BLaER1 (cell line): Measurements from ENCODE around the gene PTPN3.

Experiments
- H3K27ac ChIP-seq: shearing (Covaris generic); formaldehyde crosslinking; 2 replicates; pipeline ENCODE4 v1.8.1; 2022
- H3K27me3 ChIP-seq: shearing (Covaris generic); formaldehyde crosslinking; 2 replicates; pipeline ENCODE4 v1.8.1; 2022
- H3K36me3 ChIP-seq: shearing (Covaris generic); formaldehyde crosslinking; 2 replicates; pipeline ENCODE4 v1.8.1; 2022
- H3K4me1 ChIP-seq: shearing (Covaris generic); formaldehyde crosslinking; 2 replicates; pipeline ENCODE4 v1.8.1; 2022
- H3K4me2 ChIP-seq: shearing (Covaris generic); formaldehyde crosslinking; 2 replicates; pipeline ENCODE4 v1.8.1; 2022
- H3K4me3 ChIP-seq: shearing (Covaris generic); formaldehyde crosslinking; 2 replicates; pipeline ENCODE4 v1.8.1; 2022
- H3K9ac ChIP-seq: shearing (Covaris generic); formaldehyde crosslinking; 2 replicates; pipeline ENCODE4 v1.8.1; 2022
- H3K9me3 ChIP-seq: shearing (Covaris generic); formaldehyde crosslinking; 2 replicates; pipeline ENCODE4 v1.8.1; 2022
- H4K20me1 ChIP-seq: shearing (Covaris generic); formaldehyde crosslinking; 2 replicates; pipeline ENCODE4 v1.8.1; 2022
- Cebpa-rat ChIP-seq: shearing (Covaris generic); IDR thresholded peaks from 2 replicates; pipeline ENCODE4 v1.8.1; 2022

PTPN3 gene

DNA sequence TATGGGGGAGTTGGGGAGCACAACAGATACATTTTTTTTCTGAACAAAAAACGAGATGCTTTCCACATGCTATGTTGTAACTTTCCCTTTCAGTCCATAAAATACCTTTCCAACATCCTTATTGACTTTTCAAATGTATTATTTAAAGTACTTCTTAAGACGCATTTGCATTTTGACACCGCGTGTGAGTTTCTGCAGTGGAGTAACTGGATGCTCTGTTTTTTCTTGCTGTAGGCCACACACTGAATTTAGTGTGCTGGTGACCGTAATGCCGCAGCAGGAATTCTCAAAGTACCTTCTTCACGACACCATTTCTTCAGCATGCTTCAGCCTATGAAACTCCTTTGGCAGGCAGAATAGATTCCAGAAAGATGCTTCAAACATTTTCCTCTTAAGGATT, 163.0 kb downstream of the PTPN3 start:
- TF ChIP-seq Cebpa-rat: no peak
- Histone ChIP-seq H3K9me3 (no peaks in the 10 kb centered on the region), H3K4me1 (peaks cover 4% of the 10 kb centered on the region), H3K4me2 (no peak overlapping the region), H3K9ac (no peak overlapping the region), H3K27me3 (no peaks in the 10 kb centered on the region), H3K27ac (no peak overlapping the region), H3K4me3 (no peak overlapping the region), H4K20me1 (no peaks in the 10 kb centered on the region), H3K36me3 (no peaks in the 10 kb centered on the region)

DNA sequence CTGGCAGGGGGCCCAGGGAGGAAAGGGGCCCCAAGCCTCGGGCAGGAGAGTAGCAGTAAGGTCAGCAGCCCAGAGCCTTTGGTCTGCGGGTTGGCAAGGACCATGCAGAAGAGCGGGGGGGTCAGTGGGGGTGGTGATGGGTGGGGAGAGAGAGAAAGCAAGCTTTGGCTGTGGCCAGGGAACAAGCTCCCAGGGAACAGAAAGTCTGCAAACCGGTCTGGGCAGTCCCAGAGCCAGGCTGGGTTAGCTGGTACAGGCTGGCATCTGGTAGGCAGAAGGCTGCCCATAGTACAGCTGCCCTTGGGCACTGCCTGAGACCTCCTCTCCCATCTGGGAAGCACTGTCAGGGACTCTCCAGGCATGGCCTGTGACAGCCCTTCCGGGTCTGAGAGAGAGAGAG, 166.8 kb downstream of the PTPN3 start:
- Histone ChIP-seq H4K20me1 (no peaks in the 10 kb centered on the region), H3K4me3 (no peak overlapping the region), H3K9me3 (no peaks in the 10 kb centered on the region), H3K4me1 (peaks cover 17% of the 10 kb centered on the region), H3K27ac (no peak overlapping the region), H3K4me2 (no peak overlapping the region), H3K36me3 (no peaks in the 10 kb centered on the region), H3K27me3 (no peaks in the 10 kb centered on the region), H3K9ac (no peak overlapping the region)
- TF ChIP-seq Cebpa-rat: no peak

DNA sequence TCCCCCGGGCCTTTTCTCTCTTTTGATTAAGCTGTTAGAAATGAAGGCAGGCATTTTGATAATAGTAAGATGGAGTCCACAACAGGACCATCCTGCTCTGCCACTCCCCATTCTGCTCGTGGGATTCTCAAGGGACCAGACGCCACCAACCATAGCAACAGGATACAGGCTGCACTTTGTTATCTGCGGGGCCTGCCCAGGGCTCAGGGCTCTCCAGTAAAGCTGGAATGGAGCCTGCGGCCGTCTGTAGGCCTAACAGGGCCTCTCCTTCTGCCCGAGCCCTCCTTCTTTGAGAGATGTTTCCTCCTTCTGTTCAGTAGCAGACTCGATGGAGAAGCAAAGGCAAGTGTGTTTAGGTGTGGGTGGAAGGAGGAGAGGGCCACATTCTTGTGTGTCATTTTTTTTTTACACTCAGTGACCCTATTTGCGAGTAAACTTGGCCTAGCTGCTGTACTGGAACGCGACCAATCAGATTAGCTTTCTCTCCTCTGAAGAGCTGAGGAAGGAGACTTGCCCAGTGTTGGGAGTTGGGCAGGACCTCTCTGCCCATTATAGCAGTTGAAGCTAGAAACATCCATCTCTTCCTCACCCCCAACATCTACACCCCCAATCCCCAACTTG, 168.4 kb downstream of the PTPN3 start:
- Histone ChIP-seq H3K27me3 (no peaks in the 10 kb centered on the region), H4K20me1 (no peaks in the 10 kb centered on the region), H3K4me1 (peaks cover 20% of the 10 kb centered on the region), H3K36me3 (no peaks in the 10 kb centered on the region), H3K9me3 (no peaks in the 10 kb centered on the region), H3K27ac (peak overlapping the region; percentile 49), H3K4me3 (no peak overlapping the region), H3K9ac (peak overlapping the region; percentile 21; the same call in 1 of the 2 replicates), H3K4me2 (peak overlapping the region; percentile 59)
- no peak for TF ChIP-seq Cebpa-rat

DNA sequence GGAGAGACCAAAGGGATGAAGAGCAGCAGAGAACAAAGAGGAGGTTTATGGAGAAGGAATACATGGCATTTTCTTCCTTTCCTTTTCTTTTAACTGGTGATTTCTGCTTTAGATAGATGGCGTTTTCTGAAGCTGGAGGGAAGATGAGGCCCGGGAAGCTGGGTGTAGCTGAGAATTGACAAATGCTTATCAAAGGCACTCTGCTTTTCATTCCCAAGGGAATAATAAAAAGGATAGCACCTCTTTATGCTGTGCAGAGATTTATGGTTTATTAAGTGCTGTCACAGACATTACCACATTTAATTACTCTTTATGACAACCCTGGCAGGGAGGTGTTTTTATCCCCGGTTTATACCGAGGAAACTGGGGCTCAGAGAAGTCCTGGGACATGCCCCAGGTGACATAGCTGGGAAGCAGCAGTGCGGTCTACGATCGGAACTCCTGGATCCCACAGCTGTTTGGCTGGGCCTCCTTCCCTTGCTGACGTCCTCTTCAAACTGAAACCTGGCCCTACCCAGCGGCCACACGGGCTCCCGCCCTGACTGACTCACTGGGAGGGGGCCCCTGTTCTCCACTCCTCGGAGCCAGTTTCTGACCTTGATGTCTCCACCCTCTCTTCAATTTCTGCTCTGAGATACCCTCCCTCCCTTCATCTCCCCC, 169.0 kb downstream of the PTPN3 start:
- no peaks in the 10 kb centered on the region for H4K20me1 ChIP-seq
- no peak overlapping the region; the same call in 1 of the 2 replicates for H3K9ac ChIP-seq
- no peaks in the 10 kb centered on the region for H3K27me3 ChIP-seq
- H3K9me3 ChIP-seq: no peaks in the 10 kb centered on the region
- H3K4me1 ChIP-seq: peaks cover 25% of the 10 kb centered on the region
- TF ChIP-seq Cebpa-rat: no peak
- H3K36me3 ChIP-seq: no peaks in the 10 kb centered on the region
- H3K4me2 ChIP-seq: peak overlapping the region; percentile 59
- H3K27ac ChIP-seq: no peak overlapping the region
- no peak overlapping the region for H3K4me3 ChIP-seq
